GM12872 (cell line): ENCODE results near the gene SLCO2B1.

Experiments used
- CTCF ChIP-seq: IDR thresholded peaks from 3 replicates; pipeline ENCODE4 v1.5.1; 2011; ENCODE audit warnings: low read depth, mild to moderate bottlenecking, low read length, moderate library complexity; ENCODE audit not compliant: insufficient read depth

SLCO2B1 gene

GRCh38 chr11:75184051-75184450 is 33.1 kb downstream of the SLCO2B1 start:
- no peak for TF ChIP-seq CTCF

- no peak for TF ChIP-seq CTCF
Observed at GRCh38 chr11:75184757-75185425, 34.0 kb downstream of the SLCO2B1 start.

GRCh38 chr11:75185866-75186265 is 35.0 kb downstream of the SLCO2B1 start:
- TF ChIP-seq CTCF, result no peak

- TF ChIP-seq CTCF, result no peak
Observed at GRCh38 chr11:75186999-75187398, 36.1 kb downstream of the SLCO2B1 start.

GRCh38 chr11:75188671-75189070 is 37.8 kb downstream of the SLCO2B1 start:
- no peak for TF ChIP-seq CTCF

- no peak for TF ChIP-seq CTCF
Observed at GRCh38 chr11:75189108-75189507, 38.2 kb downstream of the SLCO2B1 start.

- no peak for TF ChIP-seq CTCF
Observed at GRCh38 chr11:75189911-75190310, 39.0 kb downstream of the SLCO2B1 start.
